Keratinocyte (primary cell): Measurements from ENCODE around the gene ZP1. TPM values are rescaled to one million over a fixed set of nuclear protein-coding genes. Genes with fewer than 3 reads are reported as not detected.

ENCODE experiments used
- DNase-seq: peaks from one replicate; pipeline ENCODE4 v3.0.0-alpha.2; 2011; ENCODE audit warnings: low read depth, missing footprints, low spot score
- FAIRE-seq: peaks from 2 replicates; lab custom pipeline; 2011; peaks lifted over from hg19 to GRCh38; lab: Jason Lieb, UNC
- H2AFZ ChIP-seq: 2 replicates; pipeline ENCODE4 v1.6.0; 2012; ENCODE audit warnings: low read length, control low read depth, inconsistent platforms; ENCODE audit not compliant: control insufficient read depth
- H3K27ac ChIP-seq: 2 replicates; pipeline ENCODE4 v1.5.1; 2011; ENCODE audit warnings: low read length; ENCODE audit not compliant: control insufficient read depth, insufficient read depth
- H3K27me3 ChIP-seq: 3 replicates; pipeline ENCODE4 v1.6.0; 2011; ENCODE audit warnings: low read length; ENCODE audit not compliant: control insufficient read depth, insufficient read depth; ENCODE audit errors: extremely low read depth
- H3K36me3 ChIP-seq, 2 experiments: 2 replicates in 1 of 2; 3 replicates in 1 of 2; pipeline ENCODE4 v1.5.1; 2011; ENCODE audit warnings: low read length in 2 of 2, mild to moderate bottlenecking in 1 of 2; ENCODE audit not compliant: control insufficient read depth in 2 of 2, insufficient read depth in 2 of 2; ENCODE audit errors: extremely low read depth in 1 of 2
- H3K4me1 ChIP-seq: 3 replicates; pipeline ENCODE4 v1.5.1; 2011; ENCODE audit warnings: low read length; ENCODE audit not compliant: control insufficient read depth, insufficient read depth; ENCODE audit errors: extremely low read depth
- H3K4me2 ChIP-seq: 3 replicates; pipeline ENCODE4 v1.6.0; 2011; ENCODE audit warnings: low read depth, low read length; ENCODE audit not compliant: control insufficient read depth, insufficient read depth; ENCODE audit errors: extremely low read depth
- H3K4me3 ChIP-seq, 3 experiments: fragments of 200-600 bp in 1 of 3; sonication (generic) in 1 of 3; 2 replicates in 2 of 3; 3 replicates in 1 of 3; pipeline ENCODE4 v1.5.1; 2011 to 2016; ENCODE audit warnings: low read length in 3 of 3, mild to moderate bottlenecking in 3 of 3, control low read depth in 2 of 3, inconsistent platforms in 1 of 3, low read depth in 1 of 3, mixed read lengths in 1 of 3, mixed run types in 1 of 3, moderate library complexity in 1 of 3; ENCODE audit not compliant: control insufficient read depth in 2 of 3, insufficient read depth in 2 of 3; ENCODE audit errors: extremely low read depth in 1 of 3
- H3K79me2 ChIP-seq: 2 replicates; pipeline ENCODE4 v1.6.0; 2012; ENCODE audit warnings: low read length; ENCODE audit not compliant: control insufficient read depth, insufficient read depth
- H3K9ac ChIP-seq: 3 replicates; pipeline ENCODE4 v1.6.0; 2011; ENCODE audit warnings: low read length; ENCODE audit not compliant: control insufficient read depth, insufficient read depth; ENCODE audit errors: extremely low read depth
- H3K9me1 ChIP-seq: 3 replicates; pipeline ENCODE4 v1.6.0; 2011; ENCODE audit warnings: low read length; ENCODE audit not compliant: control insufficient read depth, insufficient read depth; ENCODE audit errors: extremely low read depth
- H3K9me3 ChIP-seq: 2 replicates; pipeline ENCODE4 v1.5.1; 2012; ENCODE audit warnings: low read depth, low read length; ENCODE audit not compliant: control insufficient read depth
- H4K20me1 ChIP-seq: 3 replicates; pipeline ENCODE4 v1.6.0; 2011; ENCODE audit warnings: low read length; ENCODE audit not compliant: control insufficient read depth, insufficient read depth; ENCODE audit errors: extremely low read depth
- EZH2 ChIP-seq: IDR thresholded peaks from one replicate; pipeline ENCODE4 v1.6.1; 2012; ENCODE audit warnings: inconsistent platforms, mild to moderate bottlenecking, low read length, moderate library complexity
- dilution Hi-C: fragments of 300-500 bp; cut with MboI; formaldehyde crosslinking; loops from one replicate; pipeline ENCODE4 v1.7.0; 2020; ENCODE audit warnings: low sequenced_read_pairs; ENCODE audit not compliant: extremely low pct_ligation_motif_present
- polyA plus RNA-seq, 5 experiments: library from polyadenylated mRNA; depleted of rRNA in 3 of 5; stranded (reverse) in 3 of 5; stranded (forward) in 1 of 5; unstranded in 1 of 5; fragments of >200 nt; gene quantifications; 1 replicate in 1 of 5; 2 replicates in 3 of 5; 3 replicates in 1 of 5; pipeline versions ENCODE4 v1.2.1 to v1.2.3, GENCODE V29; 2011 to 2012; ENCODE audit warnings: missing spikeins in 2 of 5, low read depth in 1 of 5, low replicate concordance in 1 of 5
- TF ChIP-seq, protein P1 (sequence below), 3 experiments: IDR thresholded peaks in 1 of 3; conservative IDR thresholded peaks in 1 of 3; optimal IDR thresholded peaks in 1 of 3; 2 replicates in 2 of 3; 3 replicates in 1 of 3; pipeline versions ENCODE3 to v1.5.1; 2011; ENCODE audit warnings: low read length in 3 of 3, mild to moderate bottlenecking in 3 of 3, moderate library complexity in 2 of 3, control low read depth in 1 of 3, inconsistent platforms in 1 of 3; ENCODE audit not compliant: insufficient read depth in 2 of 3; ENCODE audit errors: extremely low read depth in 1 of 3

ZP1 gene
- polyA plus RNA-seq, 1 donor (not counting 4 experiments of a cell fraction or from before 2014, with no cell fraction given), result not detected

GRCh38 chr11:60847896-60848295 is 19.4 kb upstream of the ZP1 start:
- FAIRE-seq (no peak), DNase-seq (no peak)
- no peak overlapping the region for H2AFZ ChIP-seq
- H3K9ac ChIP-seq, result no peak overlapping the region
- H3K4me2 ChIP-seq, result no peak overlapping the region
- H3K9me1 ChIP-seq, result no peaks in the 10 kb centered on the region
- H3K79me2 ChIP-seq, result peaks cover 34% of the 10 kb centered on the region
- H3K9me3 ChIP-seq, result no peaks in the 10 kb centered on the region
- H3K36me3 ChIP-seq, result peaks cover 25 to 43% of the 10 kb centered on the region in 2 experiments
- peaks cover 21% of the 10 kb centered on the region for H3K4me1 ChIP-seq
- dilution Hi-C loops, result no loop called here
- no peaks in the 10 kb centered on the region for H3K27me3 ChIP-seq
- H3K27ac ChIP-seq, result no peak overlapping the region
- H4K20me1 ChIP-seq, result peaks cover 8% of the 10 kb centered on the region
- TF ChIP-seq EZH2, result no peak
- TF ChIP-seq, protein P1, sequence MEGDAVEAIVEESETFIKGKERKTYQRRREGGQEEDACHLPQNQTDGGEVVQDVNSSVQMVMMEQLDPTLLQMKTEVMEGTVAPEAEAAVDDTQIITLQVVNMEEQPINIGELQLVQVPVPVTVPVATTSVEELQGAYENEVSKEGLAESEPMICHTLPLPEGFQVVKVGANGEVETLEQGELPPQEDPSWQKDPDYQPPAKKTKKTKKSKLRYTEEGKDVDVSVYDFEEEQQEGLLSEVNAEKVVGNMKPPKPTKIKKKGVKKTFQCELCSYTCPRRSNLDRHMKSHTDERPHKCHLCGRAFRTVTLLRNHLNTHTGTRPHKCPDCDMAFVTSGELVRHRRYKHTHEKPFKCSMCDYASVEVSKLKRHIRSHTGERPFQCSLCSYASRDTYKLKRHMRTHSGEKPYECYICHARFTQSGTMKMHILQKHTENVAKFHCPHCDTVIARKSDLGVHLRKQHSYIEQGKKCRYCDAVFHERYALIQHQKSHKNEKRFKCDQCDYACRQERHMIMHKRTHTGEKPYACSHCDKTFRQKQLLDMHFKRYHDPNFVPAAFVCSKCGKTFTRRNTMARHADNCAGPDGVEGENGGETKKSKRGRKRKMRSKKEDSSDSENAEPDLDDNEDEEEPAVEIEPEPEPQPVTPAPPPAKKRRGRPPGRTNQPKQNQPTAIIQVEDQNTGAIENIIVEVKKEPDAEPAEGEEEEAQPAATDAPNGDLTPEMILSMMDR (optimal IDR thresholded peaks at IDR 0.05 in 1 of 3, IDR thresholded peaks at IDR 0.05 in 1 of 3, conservative IDR thresholded peaks at IDR 0.05 in 1 of 3; ENCODE audit: extremely low read depth in 1 of 3, insufficient read depth in 2 of 3, low read length in 3 of 3), result no peak
- H3K4me3 ChIP-seq, result no peak overlapping the region

- dilution Hi-C loops, result no loop called here
- no peaks in the 10 kb centered on the region for H3K27me3 ChIP-seq
- peaks cover 25 to 43% of the 10 kb centered on the region in 2 experiments for H3K36me3 ChIP-seq
- no peak overlapping the region for H3K27ac ChIP-seq
- TF ChIP-seq, protein P1 (optimal IDR thresholded peaks at IDR 0.05 in 1 of 3, IDR thresholded peaks at IDR 0.05 in 1 of 3, conservative IDR thresholded peaks at IDR 0.05 in 1 of 3; ENCODE audit: extremely low read depth in 1 of 3, insufficient read depth in 2 of 3, low read length in 3 of 3), result no peak
- no peak for TF ChIP-seq EZH2
- H3K9me3 ChIP-seq, result no peaks in the 10 kb centered on the region
- H2AFZ ChIP-seq, result no peak overlapping the region
- H3K4me2 ChIP-seq, result no peak overlapping the region
- peaks cover 8% of the 10 kb centered on the region for H4K20me1 ChIP-seq
- FAIRE-seq (no peak), DNase-seq (no peak)
- H3K9ac ChIP-seq, result no peak overlapping the region
- peaks cover 26% of the 10 kb centered on the region for H3K79me2 ChIP-seq
- H3K9me1 ChIP-seq, result no peaks in the 10 kb centered on the region
- peaks cover 16% of the 10 kb centered on the region for H3K4me1 ChIP-seq
- no peak overlapping the region for H3K4me3 ChIP-seq
Measured at GRCh38 chr11:60848714-60849151, 18.6 kb upstream of the ZP1 start.
